Measurements from ENCODE around the gene MAP1LC3C.

Gene MAP1LC3C

DNA sequence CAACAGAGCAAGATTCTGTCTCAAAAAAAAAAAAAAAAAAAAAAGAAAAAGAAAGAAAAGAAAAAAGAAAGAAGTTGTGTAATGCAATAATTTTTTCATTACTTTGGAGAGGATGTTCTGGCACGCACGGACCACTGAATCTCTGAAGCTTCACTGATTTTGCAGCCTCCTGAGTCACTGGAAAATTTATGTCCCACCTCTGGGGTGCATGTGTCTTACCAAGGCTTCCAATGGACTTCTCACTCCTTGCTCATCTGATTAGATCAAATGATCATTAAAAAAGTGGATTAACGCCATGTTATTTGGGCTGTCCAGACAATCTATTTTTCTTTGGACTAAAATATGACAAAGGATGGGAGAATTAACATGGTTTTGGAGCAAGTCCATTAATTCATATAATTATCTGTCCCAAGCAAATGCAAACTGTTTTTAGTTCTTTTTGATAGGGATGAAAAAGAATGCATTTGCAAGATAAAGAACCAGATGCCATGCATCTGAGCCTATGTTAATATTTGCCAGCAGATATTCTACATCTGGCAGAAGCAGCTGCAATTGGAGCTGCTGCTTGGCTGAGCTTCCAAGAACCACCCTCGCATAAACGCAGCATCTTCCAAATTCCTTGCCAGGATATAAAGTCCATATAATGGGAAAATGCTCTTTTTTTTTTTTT lies 10.1 kb upstream of the MAP1LC3C start:
- no peak overlapping the region for H3K4me3 ChIP-seq (ENCODE audit: low read depth, low read length)
- CTCF ChIA-PET = interaction anchor here (3.1 kb wide), 1 partner anchor 11 kb away, joined by 18 read pairs; the partner anchor contains the start of gene MAP1LC3C
- DNase-seq (ENCODE audit: low read depth, low spot score) = no peak
- POLR2A ChIA-PET = no interaction called here
- TF ChIP-seq, protein P1, sequence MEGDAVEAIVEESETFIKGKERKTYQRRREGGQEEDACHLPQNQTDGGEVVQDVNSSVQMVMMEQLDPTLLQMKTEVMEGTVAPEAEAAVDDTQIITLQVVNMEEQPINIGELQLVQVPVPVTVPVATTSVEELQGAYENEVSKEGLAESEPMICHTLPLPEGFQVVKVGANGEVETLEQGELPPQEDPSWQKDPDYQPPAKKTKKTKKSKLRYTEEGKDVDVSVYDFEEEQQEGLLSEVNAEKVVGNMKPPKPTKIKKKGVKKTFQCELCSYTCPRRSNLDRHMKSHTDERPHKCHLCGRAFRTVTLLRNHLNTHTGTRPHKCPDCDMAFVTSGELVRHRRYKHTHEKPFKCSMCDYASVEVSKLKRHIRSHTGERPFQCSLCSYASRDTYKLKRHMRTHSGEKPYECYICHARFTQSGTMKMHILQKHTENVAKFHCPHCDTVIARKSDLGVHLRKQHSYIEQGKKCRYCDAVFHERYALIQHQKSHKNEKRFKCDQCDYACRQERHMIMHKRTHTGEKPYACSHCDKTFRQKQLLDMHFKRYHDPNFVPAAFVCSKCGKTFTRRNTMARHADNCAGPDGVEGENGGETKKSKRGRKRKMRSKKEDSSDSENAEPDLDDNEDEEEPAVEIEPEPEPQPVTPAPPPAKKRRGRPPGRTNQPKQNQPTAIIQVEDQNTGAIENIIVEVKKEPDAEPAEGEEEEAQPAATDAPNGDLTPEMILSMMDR (IDR thresholded peaks at IDR 0.05; ENCODE audit: insufficient read depth, low read length, missing control alignments) = no peak

DNA sequence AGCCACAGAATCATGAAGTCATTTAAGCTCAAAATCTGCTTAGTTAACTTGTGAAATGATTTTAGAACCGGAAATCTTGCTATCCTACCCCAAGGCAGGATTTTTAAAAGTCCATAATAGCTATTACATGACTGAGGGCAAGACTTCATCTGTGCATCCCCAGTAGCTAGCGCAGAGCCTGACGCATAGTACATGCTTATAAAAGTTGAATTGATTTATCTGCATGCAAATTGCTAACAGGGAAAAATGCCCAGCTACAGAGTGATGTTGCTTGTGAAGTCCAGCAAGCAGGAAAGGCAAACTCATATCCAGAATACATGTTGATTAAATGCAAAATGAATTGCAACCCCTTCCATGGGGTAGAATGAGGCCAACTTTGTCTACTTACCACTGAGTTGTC lies 8.1 kb upstream of the MAP1LC3C start:
- H3K4me3 ChIP-seq (ENCODE audit: low read depth, low read length) = no peak overlapping the region
- CTCF ChIA-PET = interaction anchor here (3.1 kb wide), 1 partner anchor 9 kb away, joined by 18 read pairs; the partner anchor contains the start of gene MAP1LC3C
- DNase-seq (ENCODE audit: low read depth, low spot score) = no peak
- TF ChIP-seq, protein P1 (IDR thresholded peaks at IDR 0.05; ENCODE audit: insufficient read depth, low read length, missing control alignments) = no peak
- POLR2A ChIA-PET = no interaction called here

DNA sequence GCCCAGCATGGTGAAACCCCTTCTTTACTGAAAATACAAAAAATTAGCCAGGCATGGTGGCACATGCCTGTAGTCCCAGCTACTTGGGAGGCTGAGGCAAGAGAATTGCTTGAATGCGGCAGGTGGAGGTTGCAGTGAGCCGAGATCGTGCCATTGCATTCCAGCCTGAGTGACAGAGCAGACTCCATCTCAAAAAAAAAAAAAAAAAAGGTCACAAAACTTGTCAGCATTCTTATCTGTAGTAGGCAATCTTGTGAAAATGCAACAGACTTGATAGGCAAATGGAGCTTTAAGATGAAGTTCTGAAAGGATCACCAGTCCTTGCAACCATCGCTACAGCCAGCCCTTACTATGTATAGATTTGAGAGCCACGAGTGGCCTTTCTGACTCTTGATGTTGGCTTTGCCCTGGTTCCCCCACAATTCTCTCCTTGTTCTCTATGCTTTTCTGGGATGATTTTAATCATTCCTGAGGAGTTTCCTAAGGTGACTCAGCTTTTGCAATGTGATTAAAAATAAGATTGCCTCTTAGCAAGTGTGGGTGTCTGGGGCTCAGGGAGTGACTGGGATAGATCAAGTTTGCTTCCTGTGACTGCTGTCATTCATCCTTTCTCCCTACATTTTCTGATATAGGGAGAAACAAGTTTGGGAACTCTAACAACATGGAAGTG lies 7.1 kb upstream of the MAP1LC3C start:
- POLR2A ChIA-PET = no interaction called here
- H3K4me3 ChIP-seq (ENCODE audit: low read depth, low read length) = no peak overlapping the region
- no peak for DNase-seq (ENCODE audit: low read depth, low spot score)
- TF ChIP-seq, protein P1 (IDR thresholded peaks at IDR 0.05; ENCODE audit: insufficient read depth, low read length, missing control alignments) = no peak
- CTCF ChIA-PET = no interaction called here

DNA sequence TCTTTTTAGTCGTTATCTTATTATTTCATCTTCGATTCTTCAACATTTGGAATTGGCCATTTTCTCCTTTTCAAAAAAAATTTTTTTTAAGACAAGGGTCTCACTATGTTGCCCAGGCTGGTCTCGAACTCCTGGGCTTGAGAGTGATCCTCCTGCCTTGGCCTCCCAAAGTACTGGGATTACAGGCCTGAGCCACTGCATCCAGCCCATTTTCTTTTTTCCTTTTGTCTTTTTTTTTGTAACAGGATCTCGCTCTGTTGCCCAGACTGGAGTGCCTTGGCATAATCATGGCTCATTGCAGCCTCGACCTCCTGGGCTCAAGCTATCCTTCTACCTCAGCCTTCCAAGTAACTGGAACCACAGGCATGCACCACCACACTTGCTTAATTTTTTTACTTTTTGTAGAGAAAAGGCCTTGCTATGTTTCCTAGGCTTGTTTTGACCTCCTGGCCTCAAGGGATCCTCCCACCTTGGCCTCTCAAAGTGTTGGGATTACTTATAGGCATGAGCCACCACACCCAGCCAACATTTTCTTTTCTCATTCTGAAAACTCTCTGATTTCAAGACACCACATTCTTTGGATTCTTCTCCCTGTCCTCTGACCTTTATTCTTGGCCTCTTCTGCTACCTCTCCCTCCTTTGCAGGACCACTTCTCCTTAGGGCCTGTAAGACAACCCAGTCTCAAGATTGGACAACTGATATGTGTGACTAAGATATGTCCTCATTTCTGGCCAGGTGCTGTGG lies 6.0 kb upstream of the MAP1LC3C start:
- DNase-seq (ENCODE audit: low read depth, low spot score) = no peak
- ChIA-PET CTCF (no interaction called here), POLR2A (no interaction called here)
- H3K4me3 ChIP-seq (ENCODE audit: low read depth, low read length) = no peak overlapping the region
- TF ChIP-seq, protein P1 (IDR thresholded peaks at IDR 0.05; ENCODE audit: insufficient read depth, low read length, missing control alignments) = no peak

DNA sequence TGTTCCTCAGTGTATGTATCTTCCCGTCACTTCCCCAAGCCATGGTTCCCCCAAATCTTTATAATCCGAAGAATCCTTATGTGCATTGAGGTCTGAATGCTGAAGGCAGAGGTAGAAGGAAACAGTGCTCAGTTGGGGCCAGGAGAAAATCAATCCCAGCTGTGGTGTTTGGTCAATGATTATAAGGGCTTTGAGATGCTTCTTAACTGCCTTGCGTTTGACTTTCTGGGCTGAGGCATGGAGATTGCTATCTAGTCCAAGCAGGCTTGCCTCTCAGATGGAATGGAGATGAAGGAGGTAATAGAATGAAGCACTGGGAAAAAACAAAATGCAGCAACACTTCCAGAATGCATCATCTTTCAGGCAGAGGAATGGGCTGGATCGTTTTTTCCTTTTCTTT lies 3.6 kb upstream of the MAP1LC3C start:
- CTCF ChIA-PET = no interaction called here
- POLR2A ChIA-PET = no interaction called here

More for the DNA sequence above, 3.6 kb upstream of the MAP1LC3C start:
- H3K4me3 ChIP-seq (ENCODE audit: low read depth, low read length) = no peak overlapping the region
- DNase-seq (ENCODE audit: low read depth, low spot score) = no peak
- TF ChIP-seq, protein P1 (IDR thresholded peaks at IDR 0.05; ENCODE audit: insufficient read depth, low read length, missing control alignments) = no peak

All from AG04449 (cell line).